CD4-positive, alpha-beta T cell treated with Interferon alpha-2 for 1 hour (primary cell): ENCODE results near the gene SCN11A.

Experiments used
- DNase-seq, 2 donors: peaks; one replicate each; pipeline ENCODE4 v3.0.0-alpha.2; 2020 to 2022

SCN11A gene

GRCh38 chr3:39051649-39052561 is at the start of gene SCN11A, which contains the start of gene WDR48:
Gene SCN11A, minus strand, starts transcription at chr3:39051944. Its CDS starts 101,582 bp downstream, at chr3:38950362.
Gene WDR48, plus strand, starts transcription at chr3:39052016. Its CDS starts 10 bp downstream, at chr3:39052026.
- DNase-seq: peak; percentile 94 to 95

- peak; percentile 50 to 66 for DNase-seq
Observed at GRCh38 chr3:39101022-39101689, 49.4 kb upstream of the SCN11A start.

GRCh38 chr3:39100500-39100886 is 48.7 kb upstream of the SCN11A start:
- no peak for DNase-seq

GRCh38 chr3:39099738-39100499 is 48.2 kb upstream of the SCN11A start:
- no peak for DNase-seq

GRCh38 chr3:39099242-39099641 is 47.5 kb upstream of the SCN11A start:
- DNase-seq: no peak

GRCh38 chr3:39098473-39099000 is 46.8 kb upstream of the SCN11A start:
- no peak for DNase-seq

- no peak for DNase-seq
Observed at GRCh38 chr3:39097716-39098472, 46.1 kb upstream of the SCN11A start.

GRCh38 chr3:39096775-39097174 is 45.0 kb upstream of the SCN11A start:
- no peak for DNase-seq

- DNase-seq: no peak
Observed at GRCh38 chr3:39095778-39096177, 44.0 kb upstream of the SCN11A start.

GRCh38 chr3:39094851-39095677 is 43.3 kb upstream of the SCN11A start:
- no peak for DNase-seq

GRCh38 chr3:39090922-39091321 is 39.2 kb upstream of the SCN11A start:
- DNase-seq: no peak

GRCh38 chr3:39088889-39089288 is 37.1 kb upstream of the SCN11A start:
- no peak for DNase-seq

- DNase-seq: no peak
Observed at GRCh38 chr3:39088456-39088855, 36.7 kb upstream of the SCN11A start.

GRCh38 chr3:39086144-39086543 is 34.4 kb upstream of the SCN11A start:
- no peak for DNase-seq

GRCh38 chr3:39082666-39083313 is 31.0 kb upstream of the SCN11A start:
- DNase-seq: no peak

GRCh38 chr3:39080026-39080425 is 28.3 kb upstream of the SCN11A start:
- no peak for DNase-seq

- DNase-seq: no peak
Observed at GRCh38 chr3:39079530-39079929, 27.8 kb upstream of the SCN11A start.

- DNase-seq: no peak
Observed at GRCh38 chr3:39075910-39076309, 24.2 kb upstream of the SCN11A start.

- DNase-seq: no peak
Observed at GRCh38 chr3:39068556-39068955, 16.8 kb upstream of the SCN11A start.

- no peak for DNase-seq
Observed at GRCh38 chr3:39067286-39067685, 15.5 kb upstream of the SCN11A start.

- peak; percentile 42 to 43 for DNase-seq
Observed at GRCh38 chr3:39065197-39065596, 13.5 kb upstream of the SCN11A start.
